ENCODE data around the gene DLG2. TPM values are rescaled to one million over a fixed set of nuclear protein-coding genes. Genes with fewer than 3 reads are reported as not detected.

Gene DLG2
- total RNA-seq, 4 donors from 2014 or later, result 11.0 to 34.2 (median 19.8) TPM

- WGBS, 2 donors (ENCODE audit: low coverage in 1 of 2), result 88 to 97% methylated on average over 1 to 3 of the region's 3 CpGs
- no peaks in the 10 kb centered on the region for H3K4me1 ChIP-seq
- no peak overlapping the region for H3K4me3 ChIP-seq
- no peak for TF ChIP-seq POLR2A (IDR thresholded peaks at IDR 0.05)
- no peaks in the 10 kb centered on the region for H3K9me3 ChIP-seq
- no peak for ATAC-seq
- H3K36me3 ChIP-seq, result no peaks in the 10 kb centered on the region
- H3K27me3 ChIP-seq, result no peaks in the 10 kb centered on the region
- H3K27ac ChIP-seq, result no peak overlapping the region
Observed at GRCh38 chr11:83655976-83656375, 1971.2 kb downstream of the DLG2 start.

GRCh38 chr11:83649528-83649855 is 1977.7 kb downstream of the DLG2 start:
- H3K27ac ChIP-seq, result no peak overlapping the region
- H3K27me3 ChIP-seq, result no peaks in the 10 kb centered on the region
- WGBS, 2 donors (ENCODE audit: low coverage in 1 of 2), result 80 to 83% methylated on average over 1 of the region's 1 CpG
- no peaks in the 10 kb centered on the region for H3K4me1 ChIP-seq
- no peaks in the 10 kb centered on the region for H3K36me3 ChIP-seq
- TF ChIP-seq POLR2A (IDR thresholded peaks at IDR 0.05) (no peak), CTCF (IDR thresholded peaks at IDR 0.05) (no peak), POLR2AphosphoS5 (IDR thresholded peaks at IDR 0.05) (no peak), EP300 (IDR thresholded peaks at IDR 0.05) (no peak)
- H3K4me3 ChIP-seq, result no peak overlapping the region
- no peaks in the 10 kb centered on the region for H3K9me3 ChIP-seq
- ATAC-seq, result no peak

GRCh38 chr11:83648610-83649527 is 1978.3 kb downstream of the DLG2 start:
- Histone ChIP-seq H3K4me3 (no peak overlapping the region), H3K27ac (no peak overlapping the region), H3K9me3 (no peaks in the 10 kb centered on the region), H3K4me1 (no peaks in the 10 kb centered on the region), H3K36me3 (no peaks in the 10 kb centered on the region), H3K27me3 (no peaks in the 10 kb centered on the region)
- no peak for ATAC-seq
- TF ChIP-seq POLR2AphosphoS5 (IDR thresholded peaks at IDR 0.05) (no peak), POLR2A (IDR thresholded peaks at IDR 0.05) (no peak), CTCF (IDR thresholded peaks at IDR 0.05) (no peak), EP300 (IDR thresholded peaks at IDR 0.05) (no peak)
- 40 to 80% methylated on average over 1 to 2 of the region's 2 CpGs for WGBS, 2 donors (ENCODE audit: low coverage in 1 of 2)

GRCh38 chr11:83645561-83645960 is 1981.6 kb downstream of the DLG2 start:
- Histone ChIP-seq H3K4me3 (no peak overlapping the region), H3K9me3 (no peaks in the 10 kb centered on the region), H3K36me3 (no peaks in the 10 kb centered on the region), H3K4me1 (peaks cover 0 to 4% (median 0%) of the 10 kb centered on the region in 3 donors), H3K27ac (no peak overlapping the region), H3K27me3 (no peaks in the 10 kb centered on the region)
- TF ChIP-seq POLR2AphosphoS5 (IDR thresholded peaks at IDR 0.05) (no peak), POLR2A (IDR thresholded peaks at IDR 0.05) (no peak)
- 81 to 82% methylated on average over 3 of the region's 3 CpGs for WGBS, 2 donors (ENCODE audit: low coverage in 1 of 2)
- no peak for ATAC-seq

GRCh38 chr11:83643115-83643514 is 1984.0 kb downstream of the DLG2 start:
- Histone ChIP-seq H3K4me3 (no peak overlapping the region), H3K4me1 (peaks cover 0 to 4% (median 0%) of the 10 kb centered on the region in 3 donors), H3K27ac (no peak overlapping the region), H3K27me3 (no peaks in the 10 kb centered on the region), H3K36me3 (no peaks in the 10 kb centered on the region), H3K9me3 (no peaks in the 10 kb centered on the region)
- ATAC-seq, result no peak
- TF ChIP-seq EP300 (IDR thresholded peaks at IDR 0.05) (no peak), POLR2AphosphoS5 (IDR thresholded peaks at IDR 0.05) (no peak), CTCF (IDR thresholded peaks at IDR 0.05) (no peak), POLR2A (IDR thresholded peaks at IDR 0.05) (no peak)
- WGBS, 2 donors (ENCODE audit: low coverage in 1 of 2), result 75 to 88% methylated on average over 1 of the region's 1 CpG

GRCh38 chr11:83642500-83642899 is 1984.6 kb downstream of the DLG2 start:
- Histone ChIP-seq H3K36me3 (no peaks in the 10 kb centered on the region), H3K4me3 (no peak overlapping the region), H3K9me3 (no peaks in the 10 kb centered on the region), H3K27me3 (no peaks in the 10 kb centered on the region), H3K27ac (no peak overlapping the region), H3K4me1 (peaks cover 0 to 4% (median 0%) of the 10 kb centered on the region in 3 donors)
- ATAC-seq, result no peak
- no peak for TF ChIP-seq POLR2AphosphoS5 (IDR thresholded peaks at IDR 0.05)
- no peak for TF ChIP-seq POLR2A (IDR thresholded peaks at IDR 0.05)
- TF ChIP-seq CTCF (IDR thresholded peaks at IDR 0.05), result no peak
- no peak for TF ChIP-seq EP300 (IDR thresholded peaks at IDR 0.05)
